Measurements from ENCODE around the gene ZNF226. TPM values are rescaled to one million over a fixed set of nuclear protein-coding genes. Genes with fewer than 3 reads are reported as not detected.

The ZNF226 gene
- total RNA-seq, 1 donor, result 17.4 TPM

GRCh38 chr19:44180968-44181367 is 16.1 kb downstream of the ZNF226 start:
- no peaks in the 10 kb centered on the region for H3K79me2 ChIP-seq (ENCODE audit: insufficient read depth, low read length)
- no peak overlapping the region for H3K4me2 ChIP-seq (ENCODE audit: insufficient read depth, low read length)
- H3K27me3 ChIP-seq (ENCODE audit: insufficient read depth, low read length), result no peaks in the 10 kb centered on the region
- H3K36me3 ChIP-seq (ENCODE audit: insufficient read depth, low read length), result peaks cover 10% of the 10 kb centered on the region
- DNase-seq (ENCODE audit: insufficient read length, low spot score, missing footprints), result no peak
- no peak overlapping the region for H2AFZ ChIP-seq (ENCODE audit: low read length)
- no peaks in the 10 kb centered on the region for H4K20me1 ChIP-seq (ENCODE audit: insufficient read depth, low read length)
- no peaks in the 10 kb centered on the region for H3K4me1 ChIP-seq (ENCODE audit: insufficient read depth, low read length)
- peaks cover 20% of the 10 kb centered on the region for H3K9me3 ChIP-seq (ENCODE audit: low read depth, low read length)
- TF ChIP-seq CTCF (IDR thresholded peaks at IDR 0.05; ENCODE audit: extremely low read depth, low read depth, low read length), result no peak
- H3K27ac ChIP-seq (ENCODE audit: low read depth, low read length), result no peak overlapping the region
- H3K4me3 ChIP-seq (ENCODE audit: insufficient read depth, low read length), result no peak overlapping the region

DNA sequence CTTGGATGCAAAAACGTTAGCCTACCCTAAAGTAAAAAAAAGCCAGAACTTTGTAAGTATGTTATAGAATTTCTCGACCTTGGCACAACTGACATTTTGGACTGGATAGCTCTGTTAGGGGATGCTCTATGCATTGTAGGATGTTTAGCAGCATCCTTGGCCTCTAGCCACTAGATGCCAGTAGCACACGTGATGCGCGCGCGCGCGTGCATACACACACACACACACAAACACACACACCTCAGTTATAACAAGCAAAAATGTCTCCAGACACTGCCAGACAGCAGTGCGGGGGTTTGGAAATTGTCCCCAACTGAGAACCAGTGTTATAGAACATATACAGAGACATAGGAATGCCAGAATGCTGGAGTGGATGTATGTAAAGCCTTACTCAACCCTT is 17.2 kb downstream of the ZNF226 start:
- Histone ChIP-seq H3K9me3 (ENCODE audit: low read depth, low read length) (peaks cover 9% of the 10 kb centered on the region), H3K27me3 (ENCODE audit: insufficient read depth, low read length) (no peaks in the 10 kb centered on the region), H3K27ac (ENCODE audit: low read depth, low read length) (no peak overlapping the region), H3K79me2 (ENCODE audit: insufficient read depth, low read length) (no peaks in the 10 kb centered on the region), H3K36me3 (ENCODE audit: insufficient read depth, low read length) (no peaks in the 10 kb centered on the region), H4K20me1 (ENCODE audit: insufficient read depth, low read length) (no peaks in the 10 kb centered on the region), H2AFZ (ENCODE audit: low read length) (no peak overlapping the region), H3K4me3 (ENCODE audit: insufficient read depth, low read length) (no peak overlapping the region), H3K4me2 (ENCODE audit: insufficient read depth, low read length) (no peak overlapping the region), H3K4me1 (ENCODE audit: insufficient read depth, low read length) (no peaks in the 10 kb centered on the region)
- no peak for DNase-seq (ENCODE audit: insufficient read length, low spot score, missing footprints)
- TF ChIP-seq CTCF (IDR thresholded peaks at IDR 0.05; ENCODE audit: extremely low read depth, low read depth, low read length), result no peak

GRCh38 chr19:44190020-44190419 is 25.1 kb downstream of the ZNF226 start:
- no peak for TF ChIP-seq CTCF (IDR thresholded peaks at IDR 0.05; ENCODE audit: extremely low read depth, low read depth, low read length)
- H3K27ac ChIP-seq (ENCODE audit: low read depth, low read length), result no peak overlapping the region
- no peaks in the 10 kb centered on the region for H4K20me1 ChIP-seq (ENCODE audit: insufficient read depth, low read length)

DNA sequence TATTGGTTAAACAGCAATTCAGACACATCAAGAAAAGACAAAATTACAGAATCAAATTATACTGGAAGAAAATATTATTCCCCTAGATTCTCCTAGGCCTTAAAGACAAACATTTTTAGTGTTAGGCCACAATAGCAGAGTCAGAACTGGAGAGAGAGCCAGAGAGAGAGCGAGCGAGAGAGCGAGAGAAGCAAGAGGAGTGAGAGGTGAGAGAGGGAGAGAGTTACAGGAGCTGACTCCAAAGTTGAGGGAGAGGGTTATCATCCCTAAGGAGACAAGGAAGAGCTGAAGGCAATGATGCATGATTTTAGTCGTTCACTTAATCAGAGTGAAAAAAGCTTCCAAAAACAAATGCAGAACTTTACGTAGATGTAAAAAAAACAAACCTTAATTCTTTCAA is 27.2 kb downstream of the ZNF226 start:
- Histone ChIP-seq H3K4me1 (ENCODE audit: insufficient read depth, low read length) (no peaks in the 10 kb centered on the region), H3K79me2 (ENCODE audit: insufficient read depth, low read length) (no peaks in the 10 kb centered on the region), H3K9me3 (ENCODE audit: low read depth, low read length) (no peaks in the 10 kb centered on the region)

More at GRCh38 chr19:44190020-44190419, 25.1 kb downstream of the ZNF226 start:
- no peaks in the 10 kb centered on the region for H3K4me1 ChIP-seq (ENCODE audit: insufficient read depth, low read length)
- no peaks in the 10 kb centered on the region for H3K9me3 ChIP-seq (ENCODE audit: low read depth, low read length)
- no peaks in the 10 kb centered on the region for H3K36me3 ChIP-seq (ENCODE audit: insufficient read depth, low read length)
- H3K4me3 ChIP-seq (ENCODE audit: insufficient read depth, low read length), result no peak overlapping the region
- H3K79me2 ChIP-seq (ENCODE audit: insufficient read depth, low read length), result no peaks in the 10 kb centered on the region
- H2AFZ ChIP-seq (ENCODE audit: low read length), result no peak overlapping the region
- no peak overlapping the region for H3K4me2 ChIP-seq (ENCODE audit: insufficient read depth, low read length)
- H3K27me3 ChIP-seq (ENCODE audit: insufficient read depth, low read length), result no peaks in the 10 kb centered on the region
- DNase-seq (ENCODE audit: insufficient read length, low spot score, missing footprints), result no peak

More for the DNA sequence above, 27.2 kb downstream of the ZNF226 start:
- Histone ChIP-seq H3K27ac (ENCODE audit: low read depth, low read length) (no peak overlapping the region), H4K20me1 (ENCODE audit: insufficient read depth, low read length) (no peaks in the 10 kb centered on the region), H2AFZ (ENCODE audit: low read length) (no peak overlapping the region), H3K4me2 (ENCODE audit: insufficient read depth, low read length) (no peak overlapping the region), H3K4me3 (ENCODE audit: insufficient read depth, low read length) (no peak overlapping the region), H3K27me3 (ENCODE audit: insufficient read depth, low read length) (no peaks in the 10 kb centered on the region), H3K36me3 (ENCODE audit: insufficient read depth, low read length) (no peaks in the 10 kb centered on the region)
- DNase-seq (ENCODE audit: insufficient read length, low spot score, missing footprints), result no peak
- no peak for TF ChIP-seq CTCF (IDR thresholded peaks at IDR 0.05; ENCODE audit: extremely low read depth, low read depth, low read length)
